ENCODE data around the gene MPRIP. TPM values are rescaled to one million over a fixed set of nuclear protein-coding genes. Genes with fewer than 3 reads are reported as not detected.

The MPRIP gene
- polyA plus RNA-seq, 1 donor from 2014 or later, result 47.3 TPM

- no peak overlapping the region for H3K4me3 ChIP-seq (ENCODE audit: low read length)
- no peaks in the 10 kb centered on the region for H3K9me2 ChIP-seq (ENCODE audit: insufficient read depth, low read length)
- no peak overlapping the region for H3K4me2 ChIP-seq (ENCODE audit: low read length)
- H3K27ac ChIP-seq (ENCODE audit: low read length), result no peak overlapping the region
- no peak for TF ChIP-seq EZH2 (IDR thresholded peaks at IDR 0.05; ENCODE audit: borderline replicate concordance, insufficient read depth, low read length, poor library complexity, severe bottlenecking)
- TF ChIP-seq MXI1 (conservative IDR thresholded peaks at IDR 0.05; ENCODE audit: poor library complexity, severe bottlenecking), result no peak
- TF ChIP-seq CTCF (IDR thresholded peaks at IDR 0.05; ENCODE audit: poor library complexity, severe bottlenecking), result no peak
- no peak for TF ChIP-seq REST (IDR thresholded peaks at IDR 0.05; ENCODE audit: borderline replicate concordance)
- TF ChIP-seq EP300 (conservative IDR thresholded peaks at IDR 0.05; ENCODE audit: poor library complexity, severe bottlenecking), result no peak
- no peak for TF ChIP-seq SMC3 (conservative IDR thresholded peaks at IDR 0.05; ENCODE audit: poor library complexity)
- no peak for TF ChIP-seq RAD21 (conservative IDR thresholded peaks at IDR 0.05)
- TF ChIP-seq TAF1 (IDR thresholded peaks at IDR 0.05; ENCODE audit: low read depth), result no peak
- no peak for TF ChIP-seq POLR2AphosphoS5 (IDR thresholded peaks at IDR 0.05)
- H3K36me3 ChIP-seq (ENCODE audit: insufficient read depth, low read length), result peaks cover 21% of the 10 kb centered on the region
- no peaks in the 10 kb centered on the region for H3K9me3 ChIP-seq (ENCODE audit: low read length)
- no peaks in the 10 kb centered on the region for H3K79me2 ChIP-seq (replicated peaks; ENCODE audit: insufficient read depth, low read length)
- H4K20me1 ChIP-seq (ENCODE audit: insufficient read depth), result no peaks in the 10 kb centered on the region
- H3F3A ChIP-seq (ENCODE audit: insufficient read depth, low read length, poor library complexity, severe bottlenecking), result no peaks in the 10 kb centered on the region
- H2AFZ ChIP-seq (ENCODE audit: low read depth, low read length), result no peak overlapping the region
- H3K9ac ChIP-seq (ENCODE audit: low read length), result no peak overlapping the region
- H3K27me3 ChIP-seq (ENCODE audit: insufficient read depth, low read depth, low read length), result no peaks in the 10 kb centered on the region
These were observed 101.2 kb downstream of the MPRIP start for GRCh38 chr17:17143501-17143900.

- no peak for TF ChIP-seq EP300 (conservative IDR thresholded peaks at IDR 0.05; ENCODE audit: poor library complexity, severe bottlenecking)
- TF ChIP-seq MXI1 (conservative IDR thresholded peaks at IDR 0.05; ENCODE audit: poor library complexity, severe bottlenecking), result no peak
- no peak for TF ChIP-seq EZH2 (IDR thresholded peaks at IDR 0.05; ENCODE audit: borderline replicate concordance, insufficient read depth, low read length, poor library complexity, severe bottlenecking)
- TF ChIP-seq CTCF (IDR thresholded peaks at IDR 0.05; ENCODE audit: poor library complexity, severe bottlenecking), result no peak
- TF ChIP-seq TAF1 (IDR thresholded peaks at IDR 0.05; ENCODE audit: low read depth), result no peak
- TF ChIP-seq POLR2AphosphoS5 (IDR thresholded peaks at IDR 0.05), result no peak
- no peak for TF ChIP-seq SMC3 (conservative IDR thresholded peaks at IDR 0.05; ENCODE audit: poor library complexity)
- no peak for TF ChIP-seq REST (IDR thresholded peaks at IDR 0.05; ENCODE audit: borderline replicate concordance)
- TF ChIP-seq RAD21 (conservative IDR thresholded peaks at IDR 0.05), result no peak
- no peak overlapping the region for H3K4me2 ChIP-seq (ENCODE audit: low read length)
- no peak overlapping the region for H3K4me3 ChIP-seq (ENCODE audit: low read length)
- no peaks in the 10 kb centered on the region for H3K79me2 ChIP-seq (replicated peaks; ENCODE audit: insufficient read depth, low read length)
- no peaks in the 10 kb centered on the region for H3K9me3 ChIP-seq (ENCODE audit: low read length)
- H2AFZ ChIP-seq (ENCODE audit: low read depth, low read length), result no peak overlapping the region
- no peaks in the 10 kb centered on the region for H3F3A ChIP-seq (ENCODE audit: insufficient read depth, low read length, poor library complexity, severe bottlenecking)
- peaks cover 18% of the 10 kb centered on the region for H3K36me3 ChIP-seq (ENCODE audit: insufficient read depth, low read length)
- H3K9ac ChIP-seq (ENCODE audit: low read length), result no peak overlapping the region
- H4K20me1 ChIP-seq (ENCODE audit: insufficient read depth), result no peaks in the 10 kb centered on the region
- H3K27ac ChIP-seq (ENCODE audit: low read length), result no peak overlapping the region
- H3K27me3 ChIP-seq (ENCODE audit: insufficient read depth, low read depth, low read length), result no peaks in the 10 kb centered on the region
- no peaks in the 10 kb centered on the region for H3K9me2 ChIP-seq (ENCODE audit: insufficient read depth, low read length)
These were observed 101.8 kb downstream of the MPRIP start for GRCh38 chr17:17144061-17144460.
